ENCODE results near the gene NRG3. TPM values are rescaled to one million over a fixed set of nuclear protein-coding genes. Genes with fewer than 3 reads are reported as not detected.

NRG3 gene
- total and polyA plus RNA-seq, 3 experiments from 2014 or later: not detected

- DNase-seq: no peak
- H3K27ac ChIP-seq (ENCODE audit: low read depth, low read length): no peak overlapping the region
- no peaks in the 10 kb centered on the region for H3K36me3 Mint-ChIP-seq
- peaks cover 0 to 12% (median 3%) of the 10 kb centered on the region in 5 donors for H3K9me3 Mint-ChIP-seq
- H3K27me3 Mint-ChIP-seq: no peaks in the 10 kb centered on the region
- CTCF ChIA-PET: no interaction called here
- H3K9me3 ChIP-seq (ENCODE audit: low read length): no peaks in the 10 kb centered on the region
- no peaks in the 10 kb centered on the region for H3K36me3 ChIP-seq (ENCODE audit: insufficient read depth, low read length)
- no peaks in the 10 kb centered on the region for H3K4me1 Mint-ChIP-seq
- no peaks in the 10 kb centered on the region for H3K4me1 ChIP-seq (ENCODE audit: insufficient read depth, low read length)
- H3K4me3 Mint-ChIP-seq: no peak overlapping the region
- POLR2A ChIA-PET: no interaction called here
- H3K4me3 ChIP-seq (ENCODE audit: low read length): no peak overlapping the region
- H3K27ac Mint-ChIP-seq: no peak overlapping the region
- no peaks in the 10 kb centered on the region for H3K27me3 ChIP-seq (ENCODE audit: insufficient read depth, low read length, poor library complexity, severe bottlenecking)
Measured at GRCh38 chr10:82622479-82622878, 747.5 kb downstream of the NRG3 start.

GRCh38 chr10:82625512-82626189 lies 750.7 kb downstream of the NRG3 start:
- POLR2A ChIA-PET: no interaction called here

GRCh38 chr10:82628373-82628772 lies 753.4 kb downstream of the NRG3 start:
- POLR2A ChIA-PET: no interaction called here

More at GRCh38 chr10:82625512-82626189, 750.7 kb downstream of the NRG3 start:
- CTCF ChIA-PET: no interaction called here
- Histone ChIP-seq H3K4me3 (ENCODE audit: low read length) (no peak overlapping the region), H3K27me3 (ENCODE audit: insufficient read depth, low read length, poor library complexity, severe bottlenecking) (no peaks in the 10 kb centered on the region), H3K9me3 (ENCODE audit: low read length) (no peaks in the 10 kb centered on the region), H3K36me3 (ENCODE audit: insufficient read depth, low read length) (no peaks in the 10 kb centered on the region), H3K4me1 (ENCODE audit: insufficient read depth, low read length) (no peaks in the 10 kb centered on the region), H3K27ac (ENCODE audit: low read depth, low read length) (no peak overlapping the region)
- H3K27me3 Mint-ChIP-seq: no peaks in the 10 kb centered on the region
- peaks cover 0 to 14% (median 4%) of the 10 kb centered on the region in 5 donors for H3K9me3 Mint-ChIP-seq
- H3K27ac Mint-ChIP-seq: no peak overlapping the region
- H3K4me3 Mint-ChIP-seq: no peak overlapping the region
- no peak for DNase-seq
- H3K36me3 Mint-ChIP-seq: no peaks in the 10 kb centered on the region
- no peaks in the 10 kb centered on the region for H3K4me1 Mint-ChIP-seq

GRCh38 chr10:82643076-82643475 lies 768.1 kb downstream of the NRG3 start:
- H3K4me3 ChIP-seq (ENCODE audit: low read length): no peak overlapping the region
- no peak for DNase-seq
- H3K36me3 ChIP-seq (ENCODE audit: insufficient read depth, low read length): no peaks in the 10 kb centered on the region
- CTCF ChIA-PET: no interaction called here
- no peaks in the 10 kb centered on the region for H3K9me3 ChIP-seq (ENCODE audit: low read length)
- H3K36me3 Mint-ChIP-seq: no peaks in the 10 kb centered on the region
- POLR2A ChIA-PET: no interaction called here
- no peaks in the 10 kb centered on the region for H3K4me1 ChIP-seq (ENCODE audit: insufficient read depth, low read length)
- no peaks in the 10 kb centered on the region for H3K27me3 ChIP-seq (ENCODE audit: insufficient read depth, low read length, poor library complexity, severe bottlenecking)
- no peak overlapping the region for H3K27ac ChIP-seq (ENCODE audit: low read depth, low read length)
- no peaks in the 10 kb centered on the region for H3K4me1 Mint-ChIP-seq
- H3K9me3 Mint-ChIP-seq: peaks cover 0 to 10% (median 5%) of the 10 kb centered on the region in 5 donors
- peaks cover 0 to 2% of the 10 kb centered on the region in 2 donors for H3K27me3 Mint-ChIP-seq
- no peak overlapping the region for H3K27ac Mint-ChIP-seq
- no peak overlapping the region for H3K4me3 Mint-ChIP-seq

More at GRCh38 chr10:82628373-82628772, 753.4 kb downstream of the NRG3 start:
- Mint-ChIP-seq H3K4me3 (no peak overlapping the region), H3K36me3 (no peaks in the 10 kb centered on the region), H3K27me3 (no peaks in the 10 kb centered on the region), H3K9me3 (peaks cover 0 to 15% (median 7%) of the 10 kb centered on the region in 5 donors), H3K27ac (no peak overlapping the region), H3K4me1 (no peaks in the 10 kb centered on the region)
- Histone ChIP-seq H3K4me1 (ENCODE audit: insufficient read depth, low read length) (no peaks in the 10 kb centered on the region), H3K27me3 (ENCODE audit: insufficient read depth, low read length, poor library complexity, severe bottlenecking) (no peaks in the 10 kb centered on the region), H3K27ac (ENCODE audit: low read depth, low read length) (no peak overlapping the region), H3K9me3 (ENCODE audit: low read length) (no peaks in the 10 kb centered on the region), H3K36me3 (ENCODE audit: insufficient read depth, low read length) (no peaks in the 10 kb centered on the region), H3K4me3 (ENCODE audit: low read length) (no peak overlapping the region)
- no peak for DNase-seq
- CTCF ChIA-PET: no interaction called here

GRCh38 chr10:82643601-82644000 lies 768.6 kb downstream of the NRG3 start:
- POLR2A ChIA-PET: no interaction called here
- H3K27me3 ChIP-seq (ENCODE audit: insufficient read depth, low read length, poor library complexity, severe bottlenecking): no peaks in the 10 kb centered on the region
- Mint-ChIP-seq H3K4me1 (no peaks in the 10 kb centered on the region), H3K36me3 (no peaks in the 10 kb centered on the region), H3K9me3 (peaks cover 0 to 11% (median 9%) of the 10 kb centered on the region in 5 donors), H3K27me3 (peaks cover 0 to 2% of the 10 kb centered on the region in 2 donors), H3K27ac (no peak overlapping the region), H3K4me3 (no peak overlapping the region)
- H3K27ac ChIP-seq (ENCODE audit: low read depth, low read length): no peak overlapping the region
- no peak overlapping the region for H3K4me3 ChIP-seq (ENCODE audit: low read length)
- DNase-seq: no peak
- no peaks in the 10 kb centered on the region for H3K4me1 ChIP-seq (ENCODE audit: insufficient read depth, low read length)
- H3K9me3 ChIP-seq (ENCODE audit: low read length): no peaks in the 10 kb centered on the region
- no peaks in the 10 kb centered on the region for H3K36me3 ChIP-seq (ENCODE audit: insufficient read depth, low read length)
- CTCF ChIA-PET: no interaction called here

GRCh38 chr10:82645221-82645620 lies 770.2 kb downstream of the NRG3 start:
- Mint-ChIP-seq H3K4me3 (no peak overlapping the region), H3K4me1 (no peaks in the 10 kb centered on the region), H3K27ac (no peak overlapping the region), H3K36me3 (no peaks in the 10 kb centered on the region), H3K27me3 (peaks cover 0 to 2% of the 10 kb centered on the region in 2 donors), H3K9me3 (peaks cover 0 to 14% (median 11%) of the 10 kb centered on the region in 5 donors)
- ChIA-PET CTCF (no interaction called here), POLR2A (no interaction called here)
- H3K9me3 ChIP-seq (ENCODE audit: low read length): no peaks in the 10 kb centered on the region
- no peak overlapping the region for H3K4me3 ChIP-seq (ENCODE audit: low read length)
- no peak overlapping the region for H3K27ac ChIP-seq (ENCODE audit: low read depth, low read length)
- no peak for DNase-seq
- no peaks in the 10 kb centered on the region for H3K27me3 ChIP-seq (ENCODE audit: insufficient read depth, low read length, poor library complexity, severe bottlenecking)
- H3K4me1 ChIP-seq (ENCODE audit: insufficient read depth, low read length): no peaks in the 10 kb centered on the region
- no peaks in the 10 kb centered on the region for H3K36me3 ChIP-seq (ENCODE audit: insufficient read depth, low read length)

- Mint-ChIP-seq H3K4me1 (no peaks in the 10 kb centered on the region), H3K4me3 (no peak overlapping the region), H3K36me3 (no peaks in the 10 kb centered on the region), H3K27ac (no peak overlapping the region), H3K27me3 (no peaks in the 10 kb centered on the region), H3K9me3 (peaks cover 0 to 23% (median 11%) of the 10 kb centered on the region in 5 donors)
- Histone ChIP-seq H3K27ac (ENCODE audit: low read depth, low read length) (no peak overlapping the region), H3K36me3 (ENCODE audit: insufficient read depth, low read length) (no peaks in the 10 kb centered on the region), H3K4me3 (ENCODE audit: low read length) (no peak overlapping the region), H3K9me3 (ENCODE audit: low read length) (no peaks in the 10 kb centered on the region), H3K4me1 (ENCODE audit: insufficient read depth, low read length) (no peaks in the 10 kb centered on the region), H3K27me3 (ENCODE audit: insufficient read depth, low read length, poor library complexity, severe bottlenecking) (no peaks in the 10 kb centered on the region)
- ChIA-PET CTCF (no interaction called here), POLR2A (no interaction called here)
- DNase-seq: no peak
Measured at GRCh38 chr10:82653244-82654155, 778.5 kb downstream of the NRG3 start.

GRCh38 chr10:82660205-82660604 lies 785.2 kb downstream of the NRG3 start:
- H3K9me3 ChIP-seq (ENCODE audit: low read length): no peaks in the 10 kb centered on the region
- Mint-ChIP-seq H3K27ac (no peak overlapping the region), H3K27me3 (no peaks in the 10 kb centered on the region), H3K36me3 (no peaks in the 10 kb centered on the region), H3K9me3 (peaks cover 0 to 14% (median 3%) of the 10 kb centered on the region in 5 donors), H3K4me1 (no peaks in the 10 kb centered on the region), H3K4me3 (no peak overlapping the region)
- ChIA-PET POLR2A (no interaction called here), CTCF (no interaction called here)
- no peak for DNase-seq
- H3K27me3 ChIP-seq (ENCODE audit: insufficient read depth, low read length, poor library complexity, severe bottlenecking): no peaks in the 10 kb centered on the region
- H3K4me3 ChIP-seq (ENCODE audit: low read length): no peak overlapping the region
- no peaks in the 10 kb centered on the region for H3K36me3 ChIP-seq (ENCODE audit: insufficient read depth, low read length)
- no peak overlapping the region for H3K27ac ChIP-seq (ENCODE audit: low read depth, low read length)
- no peaks in the 10 kb centered on the region for H3K4me1 ChIP-seq (ENCODE audit: insufficient read depth, low read length)

Measured in CD8-positive, alpha-beta memory T cell (primary cell).